PC-9 (cell line): ENCODE results near the gene GPC5. TPM values are rescaled to one million over a fixed set of nuclear protein-coding genes. Genes with fewer than 3 reads are reported as not detected.

ENCODE experiments used
- BruUV-seq: library from RNA; stranded (reverse); fragments of 400-500 nt; replicated peaks from 2 replicates; lab custom pipeline; 2021; lab: Mats Ljungman, UMichigan
- CTCF ChIA-PET: fragments of 300-600 bp; sonication (Branson Sonifier 250); formaldehyde crosslinking; loops from one replicate; lab custom pipeline; 2022; ENCODE audit warnings: antibody characterized with exemption; lab: Charles Lee
- POLR2A ChIA-PET: fragments of 300-600 bp; sonication (Branson Sonifier 250); formaldehyde crosslinking; loops from one replicate; lab custom pipeline; 2022; ENCODE audit warnings: antibody characterized with exemption; ENCODE audit not compliant: unreplicated experiment; lab: Charles Lee
- DNase-seq, 2 experiments: peaks; one replicate each; pipeline versions ENCODE4 v3.0.0 to v3.0.0-alpha.2; 2015 to 2022; ENCODE audit warnings: mixed read lengths in 1 of 2
- H2AFZ ChIP-seq: fragments of 200-600 bp; sonication (generic); 2 replicates; pipeline ENCODE4 v1.8.1; 2017; ENCODE audit warnings: antibody characterized with exemption
- H3F3A ChIP-seq: fragments of 200-600 bp; sonication (generic); 2 replicates; pipeline ENCODE4 v1.8.1; 2017; ENCODE audit warnings: antibody characterized with exemption, mild to moderate bottlenecking, low read depth; ENCODE audit not compliant: insufficient read depth
- H3K27ac ChIP-seq: fragments of 200-600 bp; sonication (generic); 2 replicates; pipeline ENCODE4 v1.6.1; 2016; ENCODE audit warnings: mixed run types
- H3K27me3 ChIP-seq: fragments of 200-600 bp; sonication (generic); 2 replicates; pipeline ENCODE4 v1.6.1; 2016; ENCODE audit warnings: low read depth, mixed run types; ENCODE audit not compliant: insufficient read depth
- H3K36me3 ChIP-seq: fragments of 200-600 bp; sonication (generic); 2 replicates; pipeline ENCODE4 v1.6.1; 2016; ENCODE audit warnings: low read depth, mixed run types
- H3K4me1 ChIP-seq: fragments of 200-600 bp; sonication (generic); replicated peaks from 2 replicates; pipeline ENCODE4 v1.6.1; 2016; ENCODE audit warnings: mixed run types; ENCODE audit not compliant: insufficient read depth
- H3K4me2 ChIP-seq: fragments of 200-600 bp; sonication (generic); 2 replicates; pipeline ENCODE4 v1.6.1; 2017; ENCODE audit warnings: mixed run types
- H3K4me3 ChIP-seq: fragments of 200-600 bp; sonication (generic); 2 replicates; pipeline ENCODE4 v1.6.1; 2016; ENCODE audit warnings: mixed run types
- H3K79me2 ChIP-seq: fragments of 200-600 bp; sonication (generic); 2 replicates; pipeline ENCODE4 v1.6.1; 2017; ENCODE audit warnings: low read depth, mixed run types
- H3K9me2 ChIP-seq: fragments of 200-600 bp; sonication (generic); 2 replicates; pipeline ENCODE4 v1.8.1; 2017; ENCODE audit warnings: mild to moderate bottlenecking; ENCODE audit not compliant: insufficient read depth
- H3K9me3 ChIP-seq: fragments of 200-600 bp; sonication (generic); 2 replicates; pipeline ENCODE4 v1.8.1; 2016; ENCODE audit warnings: low read depth; ENCODE audit not compliant: insufficient read depth
- H4K20me1 ChIP-seq: fragments of 200-600 bp; sonication (generic); 2 replicates; pipeline ENCODE4 v1.8.1; 2017; ENCODE audit not compliant: insufficient read depth
- CTCF ChIP-seq: fragments of 200-600 bp; sonication (generic); conservative IDR thresholded peaks from 2 replicates; pipeline ENCODE4 v1.6.1; 2017; ENCODE audit warnings: mixed run types, antibody characterized with exemption, mild to moderate bottlenecking, moderate library complexity
- EZH2 ChIP-seq: fragments of 200-600 bp; sonication (generic); IDR thresholded peaks from 2 replicates; pipeline ENCODE4 v1.8.0; 2017; ENCODE audit warnings: antibody characterized with exemption, low read depth
- intact Hi-C: fragments of 100-400 bp; cut with micrococcal nuclease; formaldehyde crosslinking; loops from one replicate; pipeline ENCODE4 v1.10.0; 2022; ENCODE audit not compliant: unreplicated experiment
- total RNA-seq: library from RNA; stranded (reverse); gene quantifications from 2 replicates; pipeline ENCODE4 v1.2.3, GENCODE V29; 2021

GPC5 gene
- total RNA-seq, 1 experiment from 2014 or later, result not detected

GRCh38 chr13:92823059-92823458 lies 1424.6 kb downstream of the GPC5 start:
- Histone ChIP-seq H3K27ac (no peak overlapping the region), H3K9me3 (no peaks in the 10 kb centered on the region), H3K4me1 (no peaks in the 10 kb centered on the region), H3K9me2 (no peaks in the 10 kb centered on the region; the same call in 1 of the 2 replicates), H3K4me3 (no peak overlapping the region), H3K36me3 (no peaks in the 10 kb centered on the region), H2AFZ (no peak overlapping the region), H3F3A (no peaks in the 10 kb centered on the region), H4K20me1 (no peaks in the 10 kb centered on the region; the same call in 1 of the 2 replicates), H3K4me2 (no peak overlapping the region), H3K79me2 (no peaks in the 10 kb centered on the region), H3K27me3 (no peaks in the 10 kb centered on the region)
- DNase-seq, result no peak
- ChIA-PET CTCF (no interaction called here), POLR2A (no interaction called here)
- TF ChIP-seq CTCF (no peak), EZH2 (no peak)
- no TSS peak for BruUV-seq
- intact Hi-C loops, result no loop called here

GRCh38 chr13:92825938-92826596 lies 1427.6 kb downstream of the GPC5 start:
- Histone ChIP-seq H2AFZ (no peak overlapping the region), H3K27ac (no peak overlapping the region), H3K9me3 (no peaks in the 10 kb centered on the region), H3K4me1 (no peaks in the 10 kb centered on the region), H4K20me1 (no peaks in the 10 kb centered on the region), H3K27me3 (no peaks in the 10 kb centered on the region), H3K79me2 (no peaks in the 10 kb centered on the region), H3K4me3 (no peak overlapping the region), H3K9me2 (no peaks in the 10 kb centered on the region; the same call in 1 of the 2 replicates), H3K4me2 (no peak overlapping the region), H3F3A (no peaks in the 10 kb centered on the region), H3K36me3 (no peaks in the 10 kb centered on the region)
- no peak for DNase-seq
- CTCF ChIA-PET, result no interaction called here
- no TSS peak for BruUV-seq
- intact Hi-C loops, result no loop called here
- POLR2A ChIA-PET, result no interaction called here
- TF ChIP-seq CTCF (no peak), EZH2 (no peak)

GRCh38 chr13:92827503-92827902 lies 1429.1 kb downstream of the GPC5 start:
- Histone ChIP-seq H3K9me3 (no peaks in the 10 kb centered on the region), H4K20me1 (no peaks in the 10 kb centered on the region), H3K27me3 (no peaks in the 10 kb centered on the region), H3K27ac (no peak overlapping the region), H3K9me2 (no peaks in the 10 kb centered on the region; the same call in 1 of the 2 replicates), H3F3A (no peaks in the 10 kb centered on the region), H3K4me1 (no peaks in the 10 kb centered on the region), H3K4me2 (no peak overlapping the region), H2AFZ (no peak overlapping the region), H3K4me3 (no peak overlapping the region), H3K36me3 (no peaks in the 10 kb centered on the region), H3K79me2 (no peaks in the 10 kb centered on the region)
- no peak for TF ChIP-seq EZH2
- no peak for TF ChIP-seq CTCF
- POLR2A ChIA-PET, result no interaction called here
- intact Hi-C loops, result no loop called here
- BruUV-seq, result no TSS peak
- no peak for DNase-seq
- CTCF ChIA-PET, result no interaction called here
